GM18520 (cell line): ENCODE measurements around the gene FRG2B.
"Not testable (repeated sequence)": the region's sequence is repeated elsewhere in the genome, so short reads cannot be mapped to it uniquely, and the experiment has no call there.

Experiments
- ATAC-seq: cut with Tn5 transposase; IDR thresholded peaks from one replicate; pipeline ENCODE4 v1.9.1; 2021; ENCODE audit not compliant: unreplicated experiment

The FRG2B gene

GRCh38 chr10:133626695-133627094 is at the start of gene FRG2B:
FRG2B (minus strand) TSS chr10:133626795; CDS start chr10:133626742, 53 bp downstream.
- not testable (repeated sequence) for ATAC-seq

- not testable (repeated sequence) for ATAC-seq
Measured at GRCh38 chr10:133667446-133667845, 40.9 kb upstream of the FRG2B start.

GRCh38 chr10:133663544-133664160 is 37.1 kb upstream of the FRG2B start:
- not testable (repeated sequence) for ATAC-seq

- not testable (repeated sequence) for ATAC-seq
Measured at GRCh38 chr10:133661122-133661521, 34.5 kb upstream of the FRG2B start.

- not testable (repeated sequence) for ATAC-seq
Measured at GRCh38 chr10:133660516-133660915, 33.9 kb upstream of the FRG2B start.

GRCh38 chr10:133657276-133657675 is 30.7 kb upstream of the FRG2B start:
- ATAC-seq, result not testable (repeated sequence)

GRCh38 chr10:133648872-133649455 is 22.4 kb upstream of the FRG2B start:
- ATAC-seq, result not testable (repeated sequence)

- peak; percentile 53 for ATAC-seq
Measured at GRCh38 chr10:133647075-133647748, 20.6 kb upstream of the FRG2B start.

- ATAC-seq, result not testable (repeated sequence)
Measured at GRCh38 chr10:133637846-133638235, 11.2 kb upstream of the FRG2B start.

- ATAC-seq, result not testable (repeated sequence)
Measured at GRCh38 chr10:133637202-133637845, 10.7 kb upstream of the FRG2B start.

GRCh38 chr10:133630723-133631249 is 4.2 kb upstream of the FRG2B start:
- ATAC-seq, result not testable (repeated sequence)

GRCh38 chr10:133622544-133622943 is 4.1 kb downstream of the FRG2B start:
- ATAC-seq, result not testable (repeated sequence)

GRCh38 chr10:133618851-133619250 is 7.7 kb downstream of the FRG2B start:
- no peak for ATAC-seq

GRCh38 chr10:133617196-133617595 is 9.4 kb downstream of the FRG2B start:
- ATAC-seq, result no peak

GRCh38 chr10:133616371-133617130 is 10.0 kb downstream of the FRG2B start:
- no peak for ATAC-seq

- no peak for ATAC-seq
Measured at GRCh38 chr10:133614830-133615580, 11.6 kb downstream of the FRG2B start.

GRCh38 chr10:133613699-133614098 is 12.9 kb downstream of the FRG2B start:
- ATAC-seq, result no peak

- ATAC-seq, result no peak
Measured at GRCh38 chr10:133611079-133611478, 15.5 kb downstream of the FRG2B start.

- ATAC-seq, result no peak
Measured at GRCh38 chr10:133608855-133609254, 17.7 kb downstream of the FRG2B start.

GRCh38 chr10:133603434-133603833 is 23.2 kb downstream of the FRG2B start:
- ATAC-seq, result not testable (repeated sequence)
